Fibroblast of villous mesenchyme (primary cell): ENCODE data around the gene IL17REL. TPM values are rescaled to one million over a fixed set of nuclear protein-coding genes. Genes with fewer than 3 reads are reported as not detected.

Experiments
- DNase-seq: peaks from one replicate; pipeline ENCODE4 v3.0.0-alpha.2; 2010; ENCODE audit warnings: low read depth
- H3K4me3 ChIP-seq: 2 replicates; pipeline ENCODE4 v1.5.1; 2011; ENCODE audit warnings: low read depth, mild to moderate bottlenecking, low read length
- total RNA-seq: library from RNA; depleted of rRNA; stranded (reverse); fragments of >200 nt; gene quantifications from 2 replicates; pipeline ENCODE4 v1.2.3, GENCODE V29; 2012
- TF ChIP-seq, protein P1 (sequence below): IDR thresholded peaks from 2 replicates; pipeline ENCODE4 v1.5.1; 2012; ENCODE audit warnings: low read depth, mild to moderate bottlenecking, low read length; ENCODE audit not compliant: insufficient read depth

The IL17REL gene
- total RNA-seq, 1 donor = not detected

DNA sequence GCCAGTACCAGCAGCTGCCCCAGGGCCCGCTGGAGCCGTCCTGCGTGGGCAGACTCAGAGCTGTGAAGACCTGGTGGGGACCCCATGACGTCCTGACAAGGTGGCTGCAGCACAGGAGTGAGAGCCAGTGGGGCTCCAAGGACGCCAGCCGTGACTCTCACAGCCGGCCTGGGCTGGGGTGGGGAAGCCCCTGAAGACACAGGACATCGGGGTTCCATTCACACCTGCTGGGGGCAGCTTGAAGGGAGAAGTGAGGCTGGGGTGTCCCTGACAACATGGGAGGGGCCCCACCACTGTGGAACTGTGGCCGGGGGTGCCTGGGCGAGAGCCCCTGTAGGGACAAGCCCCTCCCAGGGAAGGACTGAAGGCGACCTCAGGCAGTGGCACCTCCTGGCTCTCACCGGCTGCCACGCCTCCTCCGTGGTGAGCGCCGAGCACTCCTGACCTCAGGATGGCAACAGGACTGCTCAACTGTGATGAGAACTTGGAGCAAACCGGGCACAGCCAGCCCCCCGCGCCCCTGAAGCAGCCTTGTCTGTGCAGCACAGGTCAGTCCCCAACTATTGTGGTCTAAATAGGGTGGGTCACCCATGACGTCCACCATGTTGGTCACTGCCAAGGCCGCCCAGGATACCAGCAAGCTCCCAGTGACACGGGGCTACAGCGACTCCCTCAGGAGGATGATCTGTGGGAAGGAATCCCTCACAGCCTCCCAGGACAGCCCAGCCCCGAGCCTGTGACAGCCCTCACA, 22.7 kb upstream of the IL17REL start:
- no peak for DNase-seq
- TF ChIP-seq, protein P1, sequence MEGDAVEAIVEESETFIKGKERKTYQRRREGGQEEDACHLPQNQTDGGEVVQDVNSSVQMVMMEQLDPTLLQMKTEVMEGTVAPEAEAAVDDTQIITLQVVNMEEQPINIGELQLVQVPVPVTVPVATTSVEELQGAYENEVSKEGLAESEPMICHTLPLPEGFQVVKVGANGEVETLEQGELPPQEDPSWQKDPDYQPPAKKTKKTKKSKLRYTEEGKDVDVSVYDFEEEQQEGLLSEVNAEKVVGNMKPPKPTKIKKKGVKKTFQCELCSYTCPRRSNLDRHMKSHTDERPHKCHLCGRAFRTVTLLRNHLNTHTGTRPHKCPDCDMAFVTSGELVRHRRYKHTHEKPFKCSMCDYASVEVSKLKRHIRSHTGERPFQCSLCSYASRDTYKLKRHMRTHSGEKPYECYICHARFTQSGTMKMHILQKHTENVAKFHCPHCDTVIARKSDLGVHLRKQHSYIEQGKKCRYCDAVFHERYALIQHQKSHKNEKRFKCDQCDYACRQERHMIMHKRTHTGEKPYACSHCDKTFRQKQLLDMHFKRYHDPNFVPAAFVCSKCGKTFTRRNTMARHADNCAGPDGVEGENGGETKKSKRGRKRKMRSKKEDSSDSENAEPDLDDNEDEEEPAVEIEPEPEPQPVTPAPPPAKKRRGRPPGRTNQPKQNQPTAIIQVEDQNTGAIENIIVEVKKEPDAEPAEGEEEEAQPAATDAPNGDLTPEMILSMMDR = no peak
- no peak overlapping the region for H3K4me3 ChIP-seq

- H3K4me3 ChIP-seq = no peak overlapping the region
- no peak for DNase-seq
- TF ChIP-seq, protein P1 = no peak
Measured at GRCh38 chr22:50034126-50035081, 21.8 kb upstream of the IL17REL start.

DNA sequence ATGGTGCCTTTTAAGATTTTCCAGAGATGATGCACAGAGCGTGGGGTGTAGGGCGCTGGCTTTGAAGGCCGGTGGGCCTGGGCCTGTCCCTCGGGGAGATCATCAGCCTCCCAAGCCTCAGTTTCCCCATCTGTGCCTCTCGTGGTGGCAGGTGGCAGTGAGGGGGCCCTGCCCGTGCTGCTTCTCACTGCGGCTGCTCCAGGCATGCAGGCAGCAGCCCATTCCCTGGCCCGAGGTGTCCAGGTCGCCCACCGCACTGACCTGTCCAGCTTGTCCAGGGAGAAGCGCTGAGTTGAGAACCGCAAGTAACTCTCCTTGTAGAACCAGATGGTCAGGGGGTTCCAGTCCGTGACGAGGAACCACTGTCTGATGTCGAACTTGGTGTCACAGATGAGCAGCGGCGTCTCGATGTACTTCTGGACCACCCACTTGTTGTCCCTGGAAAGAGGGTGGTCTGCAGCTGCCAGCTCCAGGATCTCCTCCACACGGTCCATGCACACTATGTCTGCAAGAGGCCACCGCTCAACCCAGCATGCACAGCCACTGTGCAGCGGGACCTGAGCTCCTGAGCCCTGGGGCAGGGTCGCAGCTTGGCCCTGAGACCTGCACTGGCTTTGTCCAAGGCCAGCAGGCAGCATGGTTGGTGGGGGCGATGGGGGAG, 20.5 kb upstream of the IL17REL start:
- DNase-seq = no peak
- H3K4me3 ChIP-seq = no peak overlapping the region
- TF ChIP-seq, protein P1 = no peak

GRCh38 chr22:50032109-50032871, 19.7 kb upstream of the IL17REL start:
- DNase-seq = no peak
- TF ChIP-seq, protein P1 = no peak
- H3K4me3 ChIP-seq = no peak overlapping the region

DNA sequence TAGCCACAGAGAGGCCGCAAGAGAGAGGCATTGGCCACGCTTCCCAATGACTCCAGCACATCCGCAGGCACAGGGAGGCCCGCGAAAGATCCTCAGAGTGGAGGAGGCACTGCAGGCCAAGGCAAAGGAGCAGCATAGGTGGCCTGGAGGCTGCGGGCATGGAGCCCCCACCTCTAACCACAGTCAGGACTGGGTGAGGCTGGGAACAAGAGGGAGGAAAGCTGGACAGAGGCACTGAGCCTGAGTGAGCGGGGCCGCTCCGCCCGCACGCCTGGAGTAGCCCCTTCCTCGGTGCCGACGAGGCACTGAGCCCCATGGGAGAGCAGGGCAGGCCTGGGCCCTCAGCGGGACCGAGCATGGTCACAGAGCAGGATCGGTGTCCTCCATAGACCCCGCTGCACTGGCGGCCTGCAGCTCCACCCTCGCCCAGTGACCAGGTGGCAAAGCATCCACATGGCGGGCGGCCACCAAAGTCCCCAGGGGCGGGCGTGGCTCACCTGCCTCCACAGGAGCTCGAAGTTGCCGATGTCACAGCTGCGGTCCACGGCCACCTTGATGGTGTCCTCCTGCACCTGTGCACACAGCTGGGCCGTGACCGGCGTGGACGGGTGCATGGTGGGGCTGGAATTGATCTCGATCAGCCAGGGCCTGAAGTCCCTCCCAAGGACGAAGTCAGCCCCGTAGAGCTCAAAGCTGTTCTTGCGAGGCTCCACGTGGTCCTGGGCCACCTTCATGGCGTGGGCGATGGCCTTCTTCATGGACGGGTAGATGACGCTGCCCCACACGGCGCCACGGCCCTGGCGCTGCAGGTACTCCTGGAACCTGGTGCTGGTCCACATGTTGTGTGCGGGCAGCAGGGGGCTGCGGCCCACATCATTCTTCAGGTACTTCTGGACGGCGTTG, 18.9 kb upstream of the IL17REL start:
- no peak for DNase-seq
- TF ChIP-seq, protein P1 = no peak
- no peak overlapping the region for H3K4me3 ChIP-seq
